Right lobe of liver (tissue), 6 donors: ENCODE results near the gene P3R3URF. TPM values are rescaled to one million over a fixed set of nuclear protein-coding genes. Genes with fewer than 3 reads are reported as not detected.

Source experiments
- ATAC-seq, 4 donors: fragments of 200-7000 bp; cut with Tn5 transposase; one replicate each; pipeline ENCODE4 v1.9.1; 2020; ENCODE audit warnings: mild to moderate bottlenecking in 4 of 4, moderate library complexity in 4 of 4
- DNase-seq, 3 donors: peaks; one replicate each; pipeline ENCODE4 v3.0.0-alpha.2; 2020
- H3K27ac ChIP-seq, 3 donors: fragments of 200-600 bp; one replicate each; pipeline ENCODE4 v1.8.0; 2022
- H3K27me3 ChIP-seq, 2 donors: fragments of 200-600 bp; one replicate each; pipeline ENCODE4 v1.8.0; 2022
- H3K36me3 ChIP-seq, 4 donors: fragments of 200-600 bp; sonication (generic) in 1 of 4; one replicate each; pipeline versions ENCODE4 v1.5.1 to v1.8.0; 2017 to 2022; ENCODE audit warnings: control low read depth in 1 of 4
- H3K4me1 ChIP-seq, 4 donors: fragments of 200-600 bp; sonication (generic) in 1 of 4; one replicate each; pipeline versions ENCODE4 v1.5.1 to v1.8.0; 2017 to 2022; ENCODE audit warnings: control low read depth in 1 of 4
- H3K4me3 ChIP-seq, 3 donors: fragments of 200-600 bp; one replicate each; pipeline ENCODE4 v1.8.0; 2022
- H3K9me3 ChIP-seq, 4 donors: fragments of 200-600 bp; sonication (generic) in 1 of 4; one replicate each; pipeline versions ENCODE4 v1.5.1 to v1.8.0; 2017 to 2022; ENCODE audit warnings: control low read depth in 1 of 4
- POLR2A ChIP-seq: fragments of 450-650 bp; IDR thresholded peaks from one replicate; pipeline ENCODE4 v1.6.1; 2017; ENCODE audit warnings: antibody characterized with exemption, mild to moderate bottlenecking
- WGBS: methylation state at CpG from one replicate; pipeline ENCODE4 v1.1.6; 2018; ENCODE audit warnings: low coverage, low lambda C conversion rate; ENCODE audit not compliant: insufficient coverage; ENCODE audit errors: missing lambda C conversion rate; 5-methylcytosine and 5-hydroxymethylcytosine counted together
- intact Hi-C, 2 donors: fragments of 100-400 bp; cut with DNase I; formaldehyde crosslinking; loops; one replicate each; pipeline versions ENCODE4 v1.11.2 to v1.14.1; 2022
- total RNA-seq, 6 experiments: library from RNA; depleted of rRNA in 2 of 6; stranded (reverse); fragments of >200 nt in 2 of 6; fragmentation: NEBNext Ultra II Directional in 3 of 6; extraction: Animal tissue kit (Norgen Biotek cat#: 25700) in 3 of 6; gene quantifications; one replicate each; pipeline versions ENCODE4 v1.1.0 to v1.2.4, GENCODE V29; 2016 to 2023
- TF ChIP-seq, protein P1 (sequence below), 4 donors: fragments of 200-600 bp in 3 of 4; fragments of 450-650 bp in 1 of 4; IDR thresholded peaks; one replicate each; pipeline versions ENCODE4 v1.5.1 to v1.8.0; 2016 to 2022; ENCODE audit warnings: antibody characterized with exemption in 4 of 4, mild to moderate bottlenecking in 2 of 4
- donor health status: DM: no; HTN: yes; CAD: no.
- donor health status: DM: no; HTN: no; CAD: no.
- donor health status: DM: no; HTN: no; CAD: no.
- donor health status: DM: no; HTN: yes; CAD: no.
- donor health status: DM: no; HTN: yes; CAD: no.

The P3R3URF gene
- total RNA-seq, 6 experiments from 2014 or later = not detected

DNA sequence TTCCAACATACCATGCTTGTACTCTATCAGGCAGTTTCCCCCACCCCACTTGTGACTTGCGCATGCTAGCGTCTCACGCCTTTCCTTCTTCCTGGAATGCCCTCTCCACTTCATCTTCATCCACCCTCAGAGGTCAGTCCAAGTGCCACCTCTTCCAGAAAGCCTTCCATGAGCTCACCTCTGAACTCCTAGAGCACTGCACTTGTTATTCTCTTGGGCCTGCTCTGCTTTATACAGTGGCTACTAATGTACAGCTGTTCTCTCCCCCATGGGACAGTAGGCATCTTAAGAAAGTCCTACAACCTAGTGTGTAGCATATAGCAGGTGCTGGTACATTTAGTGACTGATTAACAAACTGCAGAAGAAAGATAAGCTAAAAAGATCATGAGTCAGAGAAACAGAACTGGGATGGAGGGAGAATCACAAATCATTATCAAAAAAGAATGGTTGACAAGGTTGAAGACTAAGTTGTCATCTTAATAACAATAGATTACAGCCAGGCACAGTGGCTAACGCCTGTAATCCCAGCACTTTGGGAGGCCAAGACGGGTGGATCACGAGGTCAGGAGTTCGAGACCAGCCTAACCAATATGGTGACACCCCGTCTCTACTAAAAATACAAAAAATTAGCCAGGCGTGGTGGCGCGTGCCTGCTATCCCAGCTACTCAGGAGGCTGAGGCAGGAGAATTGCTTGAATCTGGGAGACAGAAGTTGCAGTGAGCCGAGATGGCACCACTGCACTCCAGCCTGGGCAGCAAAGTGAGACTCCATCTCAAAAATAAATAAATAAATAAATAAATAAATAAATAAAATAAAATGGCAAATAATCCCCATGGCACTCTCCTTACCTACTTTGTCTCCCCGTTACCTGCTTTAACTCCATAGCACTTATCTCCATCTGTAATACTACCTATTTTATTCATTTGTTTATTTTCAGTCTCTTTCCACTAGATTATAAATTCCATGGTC is 17.7 kb downstream of the P3R3URF start:
- Histone ChIP-seq H3K9me3 (no peaks in the 10 kb centered on the region), H3K27me3 (no peaks in the 10 kb centered on the region), H3K27ac (no peak overlapping the region), H3K4me3 (no peak overlapping the region), H3K36me3 (no peaks in the 10 kb centered on the region), H3K4me1 (no peaks in the 10 kb centered on the region)
- TF ChIP-seq, protein P1, sequence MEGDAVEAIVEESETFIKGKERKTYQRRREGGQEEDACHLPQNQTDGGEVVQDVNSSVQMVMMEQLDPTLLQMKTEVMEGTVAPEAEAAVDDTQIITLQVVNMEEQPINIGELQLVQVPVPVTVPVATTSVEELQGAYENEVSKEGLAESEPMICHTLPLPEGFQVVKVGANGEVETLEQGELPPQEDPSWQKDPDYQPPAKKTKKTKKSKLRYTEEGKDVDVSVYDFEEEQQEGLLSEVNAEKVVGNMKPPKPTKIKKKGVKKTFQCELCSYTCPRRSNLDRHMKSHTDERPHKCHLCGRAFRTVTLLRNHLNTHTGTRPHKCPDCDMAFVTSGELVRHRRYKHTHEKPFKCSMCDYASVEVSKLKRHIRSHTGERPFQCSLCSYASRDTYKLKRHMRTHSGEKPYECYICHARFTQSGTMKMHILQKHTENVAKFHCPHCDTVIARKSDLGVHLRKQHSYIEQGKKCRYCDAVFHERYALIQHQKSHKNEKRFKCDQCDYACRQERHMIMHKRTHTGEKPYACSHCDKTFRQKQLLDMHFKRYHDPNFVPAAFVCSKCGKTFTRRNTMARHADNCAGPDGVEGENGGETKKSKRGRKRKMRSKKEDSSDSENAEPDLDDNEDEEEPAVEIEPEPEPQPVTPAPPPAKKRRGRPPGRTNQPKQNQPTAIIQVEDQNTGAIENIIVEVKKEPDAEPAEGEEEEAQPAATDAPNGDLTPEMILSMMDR (IDR thresholded peaks at IDR 0.05) = no peak
- no peak for TF ChIP-seq POLR2A
- ATAC-seq = no peak
- DNase-seq = no peak
- intact Hi-C loops = no loop called here
- WGBS = 83% methylated on average over 10 of the region's 13 CpGs

DNA sequence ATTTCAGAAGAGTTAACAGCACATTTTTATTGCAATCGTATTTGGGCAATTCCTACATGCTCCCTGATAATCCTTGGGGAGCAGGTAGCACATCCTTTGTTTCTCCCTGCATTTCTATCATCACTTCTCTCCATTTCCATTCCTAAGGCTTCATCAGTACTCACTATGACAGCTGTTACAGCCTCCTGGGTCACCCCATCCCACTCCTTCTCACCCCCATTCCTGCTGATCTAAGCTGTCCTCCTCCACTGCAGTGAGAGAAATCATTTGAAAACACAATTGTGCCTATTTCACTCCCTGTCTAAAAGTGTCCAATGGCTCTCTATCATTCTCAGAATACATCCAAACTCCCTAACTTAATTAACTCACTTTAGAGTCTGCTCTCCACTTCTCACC is 18.4 kb downstream of the P3R3URF start:
- Histone ChIP-seq H3K4me1 (no peaks in the 10 kb centered on the region), H3K4me3 (no peak overlapping the region), H3K9me3 (no peaks in the 10 kb centered on the region), H3K27me3 (no peaks in the 10 kb centered on the region), H3K27ac (no peak overlapping the region), H3K36me3 (no peaks in the 10 kb centered on the region)
- TF ChIP-seq, protein P1 (IDR thresholded peaks at IDR 0.05) = no peak
- intact Hi-C loops = no loop called here
- DNase-seq (no peak), ATAC-seq (no peak)
- 80% methylated on average over 1 of the region's 1 CpG for WGBS

DNA sequence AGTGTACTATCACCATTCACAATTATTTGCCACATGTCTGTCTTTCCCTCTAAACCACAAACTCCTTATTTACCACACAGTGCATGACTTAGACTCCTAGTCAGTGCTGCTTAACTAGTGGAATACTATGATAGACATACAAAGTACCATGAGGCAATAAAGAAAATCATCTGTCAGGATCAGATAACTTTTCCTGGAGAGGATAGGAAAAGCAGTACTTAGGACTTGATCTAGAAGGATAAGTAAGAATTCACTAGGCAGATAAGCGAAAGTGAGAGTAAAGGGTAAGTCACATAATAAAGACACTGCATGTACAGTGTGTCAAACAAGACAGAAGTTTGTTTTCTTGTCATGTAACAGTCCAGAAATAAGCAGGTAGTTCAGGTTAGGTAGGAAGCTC is 22.6 kb downstream of the P3R3URF start:
- 88% methylated on average over 1 of the region's 1 CpG for WGBS
- no peak overlapping the region for H3K27ac ChIP-seq
- TF ChIP-seq, protein P1 (IDR thresholded peaks at IDR 0.05) = no peak
- no peak for TF ChIP-seq POLR2A
- H3K27me3 ChIP-seq = no peaks in the 10 kb centered on the region
- ATAC-seq (no peak), DNase-seq (no peak)
- no peaks in the 10 kb centered on the region for H3K36me3 ChIP-seq
- intact Hi-C loops = no loop called here
- H3K9me3 ChIP-seq = no peaks in the 10 kb centered on the region
- no peaks in the 10 kb centered on the region for H3K4me1 ChIP-seq
- H3K4me3 ChIP-seq = no peak overlapping the region

DNA sequence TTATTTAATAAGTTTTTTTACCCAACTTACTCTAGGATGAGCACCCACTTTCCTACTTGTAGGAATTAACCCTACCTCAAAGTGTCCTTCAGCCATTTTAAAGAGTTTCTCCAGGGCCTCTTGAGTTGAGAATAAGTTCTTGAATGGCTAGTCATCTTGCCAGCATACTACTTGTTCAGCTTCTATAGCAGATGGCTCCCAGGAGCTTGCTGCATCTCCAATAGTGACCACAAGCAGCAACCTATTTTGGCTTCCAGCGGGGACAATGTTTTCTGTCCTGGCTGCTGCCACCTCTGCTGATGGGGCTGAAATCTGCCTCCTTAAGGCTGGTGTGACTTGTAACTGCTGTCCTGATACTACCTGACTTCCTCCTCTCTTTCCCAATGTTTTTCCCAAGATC is 23.1 kb downstream of the P3R3URF start:
- TF ChIP-seq POLR2A = no peak
- TF ChIP-seq, protein P1 (IDR thresholded peaks at IDR 0.05) = no peak
- H3K4me1 ChIP-seq = no peaks in the 10 kb centered on the region
- ATAC-seq (no peak), DNase-seq (no peak)
- no peak overlapping the region for H3K4me3 ChIP-seq
- H3K27ac ChIP-seq = no peak overlapping the region
- intact Hi-C loops = no loop called here
- no CpG with 5 or more reads among the region's 1 CpG for whole genome bisulfite sequencing
- no peaks in the 10 kb centered on the region for H3K9me3 ChIP-seq
- no peaks in the 10 kb centered on the region for H3K36me3 ChIP-seq
- H3K27me3 ChIP-seq = no peaks in the 10 kb centered on the region
